ENCODE results near the gene OSBPL2.

DNA sequence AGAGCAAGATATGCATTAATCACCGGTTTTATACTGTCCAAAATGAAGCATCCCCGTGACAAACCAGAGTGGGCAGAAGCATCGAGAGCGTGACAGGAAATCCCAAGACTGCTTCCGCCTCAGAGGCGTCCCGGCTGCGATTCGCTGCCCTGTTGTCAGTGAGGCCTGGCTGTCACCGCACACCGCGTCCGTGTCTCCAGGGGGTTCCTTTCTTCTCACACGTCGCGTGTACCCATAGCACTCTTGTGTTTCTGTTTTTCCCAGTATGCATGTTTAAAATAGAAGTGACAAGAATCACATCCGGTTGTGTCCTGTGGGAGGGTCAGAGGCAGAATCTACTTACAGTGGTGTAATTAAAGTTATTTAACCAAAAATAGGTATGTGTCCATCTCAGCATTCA is 56.2 kb downstream of the OSBPL2 start:
- TF ChIP-seq, protein P1, sequence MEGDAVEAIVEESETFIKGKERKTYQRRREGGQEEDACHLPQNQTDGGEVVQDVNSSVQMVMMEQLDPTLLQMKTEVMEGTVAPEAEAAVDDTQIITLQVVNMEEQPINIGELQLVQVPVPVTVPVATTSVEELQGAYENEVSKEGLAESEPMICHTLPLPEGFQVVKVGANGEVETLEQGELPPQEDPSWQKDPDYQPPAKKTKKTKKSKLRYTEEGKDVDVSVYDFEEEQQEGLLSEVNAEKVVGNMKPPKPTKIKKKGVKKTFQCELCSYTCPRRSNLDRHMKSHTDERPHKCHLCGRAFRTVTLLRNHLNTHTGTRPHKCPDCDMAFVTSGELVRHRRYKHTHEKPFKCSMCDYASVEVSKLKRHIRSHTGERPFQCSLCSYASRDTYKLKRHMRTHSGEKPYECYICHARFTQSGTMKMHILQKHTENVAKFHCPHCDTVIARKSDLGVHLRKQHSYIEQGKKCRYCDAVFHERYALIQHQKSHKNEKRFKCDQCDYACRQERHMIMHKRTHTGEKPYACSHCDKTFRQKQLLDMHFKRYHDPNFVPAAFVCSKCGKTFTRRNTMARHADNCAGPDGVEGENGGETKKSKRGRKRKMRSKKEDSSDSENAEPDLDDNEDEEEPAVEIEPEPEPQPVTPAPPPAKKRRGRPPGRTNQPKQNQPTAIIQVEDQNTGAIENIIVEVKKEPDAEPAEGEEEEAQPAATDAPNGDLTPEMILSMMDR (conservative IDR thresholded peaks at IDR 0.05; ENCODE audit: low read depth, low read length) = no peak
- TF ChIP-seq EZH2 (IDR thresholded peaks at IDR 0.05; ENCODE audit: borderline replicate concordance, low read depth, low read length, poor library complexity, severe bottlenecking) = no peak
